ENCODE data around the gene TAF5L. TPM values are rescaled to one million over a fixed set of nuclear protein-coding genes. Genes with fewer than 3 reads are reported as not detected.

Gene TAF5L
- total RNA-seq, 5 donors from 2014 or later (not counting 1 experiment from before 2014, with no cell fraction given), result 18.8 to 28.9 (median 21.9) TPM

DNA sequence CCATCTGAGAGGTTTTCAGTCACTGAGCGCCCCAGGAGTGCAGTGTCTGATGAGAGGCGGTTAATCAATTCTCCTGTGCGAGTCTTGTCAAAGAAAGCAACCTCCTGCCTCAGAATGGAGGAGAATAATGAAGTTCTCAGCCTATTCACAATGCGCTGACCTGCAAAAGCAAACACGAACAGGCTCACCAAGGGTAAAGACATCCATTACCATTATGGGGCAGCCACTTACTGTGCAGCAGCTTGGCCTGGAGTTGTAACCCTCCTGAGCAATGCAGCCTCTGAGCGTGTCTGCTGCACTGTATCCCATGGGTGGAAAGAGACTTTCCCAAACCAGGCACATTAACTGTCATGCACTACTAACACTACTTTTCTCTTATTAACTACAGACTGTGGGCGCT, 78.4 kb downstream of the TAF5L start:
- POLR2A ChIA-PET, result no interaction called here
- no peaks in the 10 kb centered on the region for H3K27me3 Mint-ChIP-seq
- Histone ChIP-seq H3K27ac (ENCODE audit: low read length) (no peak overlapping the region), H3K4me1 (ENCODE audit: control insufficient read depth in 1 of 2, extremely low read depth in 1 of 2, insufficient read depth in 2 of 2, low read length in 2 of 2) (peaks cover 0 to 1% of the 10 kb centered on the region in 2 experiments), H3K27me3 (replicated peaks in 1 of 2; ENCODE audit: control insufficient read depth in 2 of 2, extremely low read depth in 1 of 2, insufficient read depth in 2 of 2, low read length in 1 of 2) (no peaks in the 10 kb centered on the region), H3K9me3 (no peaks in the 10 kb centered on the region), H3K4me3 (ENCODE audit: control insufficient read depth in 1 of 2, extremely low read depth in 1 of 2, low read length in 1 of 2) (no peak overlapping the region), H3K36me3 (ENCODE audit: control insufficient read depth in 2 of 2, extremely low read depth in 1 of 2, insufficient read depth in 1 of 2, low read length in 1 of 2) (peaks cover 0 to 38% of the 10 kb centered on the region in 2 donors)
- no peak for ATAC-seq (replicated peaks in 1 of 4)
- H3K27ac Mint-ChIP-seq, result no peak overlapping the region
- H3K9me3 Mint-ChIP-seq, result no peaks in the 10 kb centered on the region
- peaks cover 15 to 23% (median 17%) of the 10 kb centered on the region in 3 donors for H3K4me1 Mint-ChIP-seq
- peaks cover 50% of the 10 kb centered on the region for H3K36me3 Mint-ChIP-seq
- no peak overlapping the region for H3K4me3 Mint-ChIP-seq
- CTCF ChIA-PET, result interaction anchor here in 1 of 2 donors (0.9 kb wide), 1 partner anchor 1388 kb away, joined by 4 read pairs; no protein-coding TSS in a partner anchor
- 100% methylated on average over 4 of the region's 7 CpGs for WGBS (ENCODE audit: insufficient coverage)
- no peak for DNase-seq

DNA sequence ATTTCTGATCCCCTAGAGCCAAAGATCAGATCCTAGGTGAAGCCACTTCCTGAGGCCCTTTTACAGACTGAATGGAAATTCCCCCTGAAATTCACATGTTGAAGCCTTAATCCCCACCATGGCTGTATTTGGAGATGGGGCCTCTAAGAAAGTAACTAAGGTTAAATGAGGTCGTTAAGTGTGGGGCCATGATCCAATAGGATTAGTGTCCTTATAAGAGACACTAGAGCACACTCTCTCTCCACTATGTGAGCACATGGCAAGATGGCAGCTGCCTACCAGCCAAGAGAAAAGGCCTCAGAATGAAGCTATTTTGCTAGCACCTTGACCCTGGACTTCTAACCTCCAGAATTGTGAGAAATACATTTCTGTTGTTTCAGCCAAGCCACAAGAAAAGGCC, 81.3 kb downstream of the TAF5L start:
- Mint-ChIP-seq H3K4me1 (peaks cover 15 to 16% (median 16%) of the 10 kb centered on the region in 3 donors), H3K36me3 (peaks cover 65% of the 10 kb centered on the region), H3K9me3 (no peaks in the 10 kb centered on the region), H3K27ac (peak overlapping the region in 1 of 2 donors; percentile 6), H3K4me3 (no peak overlapping the region), H3K27me3 (no peaks in the 10 kb centered on the region)
- ChIA-PET POLR2A (no interaction called here), CTCF (no interaction called here)
- H3K9me3 ChIP-seq, result no peaks in the 10 kb centered on the region
- no peak for ATAC-seq (replicated peaks in 1 of 4)
- no CpG with 5 or more reads among the region's 1 CpG for WGBS (ENCODE audit: insufficient coverage)
- DNase-seq, result no peak
- H3K4me1 ChIP-seq (ENCODE audit: control insufficient read depth in 1 of 2, extremely low read depth in 1 of 2, insufficient read depth in 2 of 2, low read length in 2 of 2), result peaks cover 0 to 5% of the 10 kb centered on the region in 2 experiments
- no peaks in the 10 kb centered on the region for H3K27me3 ChIP-seq (replicated peaks in 1 of 2; ENCODE audit: control insufficient read depth in 2 of 2, extremely low read depth in 1 of 2, insufficient read depth in 2 of 2, low read length in 1 of 2)
- H3K36me3 ChIP-seq (ENCODE audit: control insufficient read depth in 2 of 2, extremely low read depth in 1 of 2, insufficient read depth in 1 of 2, low read length in 1 of 2), result peaks cover 0 to 56% of the 10 kb centered on the region in 2 donors
- H3K27ac ChIP-seq (ENCODE audit: low read length), result no peak overlapping the region
- H3K4me3 ChIP-seq (ENCODE audit: control insufficient read depth in 1 of 2, extremely low read depth in 1 of 2, low read length in 1 of 2), result no peak overlapping the region

Other genes with a start within 250 kb of the TAF5L start
- gene ACTA1, start 192.0 kb downstream of the TAF5L start, total RNA-seq, result under 1 TPM in 1 of 5 donors, not detected in 4; 0.32 TPM
- gene NUP133, start 117.8 kb downstream of the TAF5L start, total RNA-seq, result 10 to 100 TPM; 32.3 to 47.6 (median 45.3) TPM
- 10 to 100 TPM; 15.8 to 18.9 (median 18.2) TPM for gene ABCB10, start 67.4 kb downstream of the TAF5L start, total RNA-seq
- 10 to 100 TPM in 3 of 5 donors, 1 to 10 TPM in 2; 8.5 to 13.7 (median 12.7) TPM for gene URB2, start 125 bp upstream of the TAF5L start, total RNA-seq

Measured in T-cell (primary cell).